ENCODE data around the gene PON1.

Gene PON1

GRCh38 chr7:95251966-95252365 lies 72.4 kb downstream of the PON1 start:
- no peak for DNase-seq

- no peak for DNase-seq
Measured at GRCh38 chr7:95250571-95250970, 73.8 kb downstream of the PON1 start.

All from OCI-M1 (cell line).